SHP77 (cell line): Measurements from ENCODE around the gene HDGF.

Experiments used
- DNase-seq, 2 experiments: peaks; one replicate each; lab custom pipeline; 2025; lab: John Stamatoyannopoulos, UW

HDGF gene

DNA sequence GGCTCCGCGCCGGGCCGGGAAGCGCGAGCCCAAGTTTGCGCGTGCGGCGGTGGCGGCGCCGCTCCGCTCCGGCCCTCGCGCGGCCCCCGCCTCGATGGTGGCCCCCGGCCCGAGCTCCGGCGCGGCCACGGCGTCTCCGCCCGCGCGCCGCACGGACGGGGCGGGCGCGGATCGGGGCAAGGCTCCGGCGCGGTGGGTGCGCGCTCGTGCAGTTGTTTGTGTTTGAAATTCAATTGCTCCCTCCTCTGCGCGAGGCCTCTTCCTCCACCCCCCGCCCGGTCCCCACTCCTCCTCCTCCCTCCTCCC lies at the start of gene HDGF:
Gene HDGF, minus strand, starts transcription at position 225 of the 306 bp plus-strand sequence. CDS start 246 bp downstream, outside the sequence.
- no peak for DNase-seq

- peak; percentile 55 to 67 for DNase-seq
These were observed 45.9 kb upstream of the HDGF start for GRCh38 chr1:156797212-156797871.

DNA sequence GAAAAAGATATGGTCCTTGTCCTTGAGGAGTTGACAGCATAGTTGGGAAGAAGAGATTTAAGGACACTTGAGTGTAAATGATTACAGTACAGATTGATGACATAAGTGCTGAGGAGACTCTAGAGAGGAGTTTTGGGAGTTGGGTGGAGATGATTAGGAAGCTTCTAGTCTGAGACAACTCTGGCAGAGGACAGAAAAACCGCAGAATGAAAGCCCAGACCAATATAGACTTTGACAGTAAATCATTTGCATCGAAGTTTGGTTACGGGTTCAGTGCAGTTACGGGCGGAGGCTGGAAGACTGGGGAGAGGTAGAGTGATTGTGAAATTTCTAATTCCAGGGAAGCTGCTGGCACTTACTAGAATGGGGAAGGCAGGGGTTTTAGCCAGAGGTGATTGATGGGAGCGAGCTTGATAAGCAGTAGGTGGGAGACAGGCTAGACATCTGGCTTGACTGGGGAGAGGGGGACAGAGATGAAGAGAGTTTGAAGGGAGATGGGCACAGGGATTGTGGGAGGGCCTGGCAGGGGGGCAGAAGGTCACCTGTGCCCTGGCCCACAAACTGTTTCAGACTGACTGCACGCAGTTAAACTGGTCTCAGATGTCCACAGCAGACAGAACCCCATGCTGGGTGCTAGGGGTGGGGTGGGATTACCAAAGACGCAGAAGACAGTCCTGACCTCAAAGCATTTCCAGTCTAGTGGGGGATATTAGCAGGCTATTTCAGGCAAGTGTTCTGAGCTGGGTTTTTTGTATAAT lies 45.0 kb upstream of the HDGF start:
- DNase-seq: no peak

GRCh38 chr1:156795787-156796186 lies 44.3 kb upstream of the HDGF start:
- DNase-seq: no peak

GRCh38 chr1:156795374-156795733 lies 43.9 kb upstream of the HDGF start:
- no peak for DNase-seq

DNA sequence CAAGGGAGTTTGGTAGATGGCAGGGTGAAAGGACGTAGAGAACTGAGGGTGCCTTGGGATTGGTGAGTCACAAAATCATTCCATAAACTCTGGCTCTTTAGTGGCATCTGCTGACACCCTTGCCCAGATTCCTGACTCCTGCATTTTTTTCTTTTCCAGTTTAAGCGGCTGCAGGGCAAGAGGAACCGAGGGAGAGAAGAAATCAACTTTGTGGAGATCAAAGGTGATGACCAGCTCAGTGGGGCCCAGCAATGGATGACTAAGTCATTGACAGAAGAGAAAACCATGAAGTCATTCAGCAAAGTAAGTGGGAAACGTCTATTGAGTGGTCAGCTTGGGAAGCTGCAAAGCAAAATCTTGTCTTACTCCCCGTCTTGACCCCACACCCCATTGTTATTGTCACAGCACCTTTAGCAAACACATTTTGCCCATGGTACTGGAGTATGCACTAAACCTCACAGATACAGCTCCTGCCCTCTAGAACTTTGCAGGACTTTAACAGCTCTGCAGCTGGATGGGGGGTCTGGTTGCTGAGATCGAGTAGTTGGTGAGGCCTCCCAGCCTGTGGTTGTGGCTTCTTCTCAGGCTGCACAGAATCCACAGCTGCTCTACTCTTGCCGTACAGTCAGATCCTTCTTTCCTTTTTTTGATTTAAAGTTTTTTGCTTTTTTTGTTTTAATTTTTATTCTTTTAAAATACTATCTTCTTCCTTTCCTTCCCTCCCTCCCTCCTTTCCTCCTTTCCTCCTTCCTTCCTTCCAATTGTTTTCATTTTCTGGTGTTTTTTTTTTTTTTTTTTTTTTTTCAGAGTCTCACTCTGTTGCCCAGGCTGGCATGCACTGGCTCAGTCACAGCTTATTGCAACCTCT lies 43.3 kb upstream of the HDGF start:
- DNase-seq: no peak

DNA sequence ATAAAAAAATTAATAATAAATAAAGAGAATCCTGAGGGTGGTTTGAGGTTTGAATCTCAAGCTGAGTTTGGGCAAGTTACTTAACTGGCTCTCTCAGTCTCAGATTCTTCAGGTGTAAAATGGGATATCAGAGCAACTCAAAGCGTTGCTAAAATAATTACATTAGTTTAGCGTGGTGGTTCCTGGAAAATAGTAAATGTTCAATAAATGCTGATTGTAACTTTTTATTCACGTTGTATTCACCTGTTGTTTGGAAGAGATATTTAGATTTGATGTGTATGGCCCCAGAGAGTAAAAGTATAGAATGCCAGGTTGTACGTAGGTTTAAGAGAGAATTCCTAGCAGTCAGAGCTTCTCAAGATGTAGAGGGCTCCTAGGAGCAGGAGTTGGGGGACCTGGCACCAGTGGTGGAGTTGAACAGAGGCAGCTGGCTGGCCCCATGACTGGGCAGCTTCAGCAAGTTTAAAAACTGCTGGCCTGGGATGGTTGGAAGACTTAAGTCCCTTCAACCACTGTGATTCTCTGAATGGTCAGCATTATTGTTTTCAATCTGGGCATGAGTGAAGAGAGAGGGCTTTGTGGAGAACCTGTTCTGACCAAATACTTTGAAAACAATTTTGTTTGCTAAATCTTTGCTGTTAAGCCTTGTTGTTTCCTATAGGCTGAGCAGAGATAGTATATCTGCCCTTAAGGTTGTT lies 38.3 kb upstream of the HDGF start:
- DNase-seq: no peak

DNA sequence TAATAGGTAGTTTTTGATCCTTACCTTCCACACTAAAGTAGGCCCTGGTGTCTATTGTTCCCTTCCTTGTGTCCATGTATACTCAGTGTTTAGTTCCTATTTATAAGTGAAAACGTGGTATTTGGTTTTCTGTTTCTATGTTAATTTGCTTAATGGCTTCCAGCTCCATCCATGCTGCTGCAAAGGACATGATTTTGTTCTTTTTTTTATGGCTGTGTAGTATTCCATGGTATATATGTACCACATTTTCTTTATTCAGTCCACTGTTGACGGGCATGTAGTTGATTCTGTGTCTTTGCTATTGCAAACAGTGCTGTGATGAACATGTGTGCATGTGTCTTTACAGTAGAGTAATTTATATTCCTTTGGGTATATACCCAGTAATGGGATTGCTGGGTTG lies 36.7 kb upstream of the HDGF start:
- DNase-seq: no peak

DNA sequence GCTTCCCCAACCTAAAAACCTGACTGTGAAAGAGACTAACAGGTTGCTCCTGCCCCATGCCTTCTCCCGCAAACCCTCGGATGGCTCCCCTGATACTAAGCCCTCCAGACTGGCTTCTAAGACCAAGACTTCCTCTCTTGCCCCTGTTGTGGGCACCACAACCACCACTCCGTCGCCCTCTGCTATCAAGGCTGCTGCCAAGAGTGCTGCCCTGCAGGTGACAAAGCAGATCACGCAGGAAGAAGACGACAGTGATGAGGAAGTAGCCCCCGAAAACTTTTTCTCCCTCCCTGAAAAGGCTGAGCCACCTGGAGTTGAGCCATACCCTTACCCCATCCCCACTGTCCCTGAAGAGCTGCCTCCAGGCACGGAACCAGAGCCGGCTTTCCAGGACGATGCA lies 35.2 kb upstream of the HDGF start:
- no peak for DNase-seq

DNA sequence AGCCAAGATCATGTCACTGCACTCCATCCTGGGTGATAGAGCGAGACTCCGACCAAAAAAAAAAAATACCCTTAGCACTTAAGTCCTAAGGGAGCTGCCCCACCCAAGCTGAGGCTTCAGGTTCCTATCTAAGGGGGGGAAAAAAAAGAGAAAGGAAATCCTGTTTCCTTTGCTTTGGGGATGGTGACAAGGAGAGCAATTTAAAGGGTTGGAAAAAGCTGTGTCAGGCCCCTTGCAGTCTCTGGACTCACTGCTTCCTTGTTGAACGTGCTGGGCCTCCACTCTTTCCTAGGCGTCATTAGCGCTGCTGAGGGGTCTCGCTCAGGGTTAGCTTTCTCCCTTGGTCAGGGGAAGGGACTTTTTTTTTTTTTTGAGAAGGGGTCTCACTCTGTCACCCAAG lies 34.0 kb upstream of the HDGF start:
- DNase-seq: no peak

DNA sequence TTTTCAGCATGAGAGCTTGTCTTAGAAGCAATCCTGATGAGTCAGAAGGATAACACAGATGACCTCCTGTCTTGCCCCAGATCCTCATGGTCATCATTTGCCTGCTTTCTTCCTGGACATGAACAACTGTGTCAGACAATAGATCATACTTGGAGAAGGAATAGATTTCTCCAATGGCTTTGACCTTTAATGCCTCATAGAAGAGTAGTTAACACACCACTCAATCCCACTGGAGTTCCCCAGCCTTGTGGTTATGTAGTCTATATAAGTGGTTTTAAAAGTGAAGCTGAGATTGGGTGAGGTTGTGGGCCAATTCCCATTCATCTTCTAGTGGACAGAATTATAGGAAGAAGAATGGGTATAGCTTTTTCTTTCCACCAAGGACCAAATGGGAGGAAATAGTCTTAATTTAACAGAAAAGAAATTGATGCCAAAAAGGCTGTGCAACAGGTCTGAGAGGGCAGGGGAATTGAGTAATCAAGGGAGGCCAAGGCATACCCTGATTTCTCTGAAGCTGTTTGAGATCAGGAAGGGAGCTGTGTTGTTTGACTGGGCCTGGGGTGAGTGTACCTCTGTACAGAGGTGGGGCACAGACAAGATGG lies 30.2 kb upstream of the HDGF start:
- no peak for DNase-seq

GRCh38 chr1:156777573-156777972 lies 26.1 kb upstream of the HDGF start:
- DNase-seq: no peak

GRCh38 chr1:156776942-156777341 lies 25.5 kb upstream of the HDGF start:
- no peak for DNase-seq

- DNase-seq: no peak
These were observed 24.3 kb upstream of the HDGF start for GRCh38 chr1:156775799-156776198.

DNA sequence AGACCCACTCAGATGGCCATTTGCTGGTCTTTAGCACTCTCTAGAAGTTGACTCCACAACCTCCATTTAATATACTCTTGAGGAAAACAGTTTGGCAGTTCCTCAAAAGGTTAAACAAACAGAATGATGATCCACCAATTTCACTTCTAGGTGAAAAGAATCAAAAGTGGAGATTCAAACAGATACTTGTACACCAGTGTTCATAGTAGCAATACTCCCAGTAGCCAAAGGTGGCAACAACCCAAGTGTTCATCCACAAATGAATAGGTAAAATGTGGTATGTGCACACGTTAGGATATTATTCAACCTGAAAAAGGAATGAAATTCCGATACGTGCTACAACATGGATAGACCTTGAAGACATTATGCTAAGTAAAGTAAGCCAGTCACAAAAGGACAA lies 22.1 kb upstream of the HDGF start:
- DNase-seq: peak in 1 of 2 experiments; percentile 4

GRCh38 chr1:156772728-156773497 lies 21.4 kb upstream of the HDGF start:
- DNase-seq: no peak

- no peak for DNase-seq
These were observed 20.7 kb upstream of the HDGF start for GRCh38 chr1:156772222-156772621.

DNA sequence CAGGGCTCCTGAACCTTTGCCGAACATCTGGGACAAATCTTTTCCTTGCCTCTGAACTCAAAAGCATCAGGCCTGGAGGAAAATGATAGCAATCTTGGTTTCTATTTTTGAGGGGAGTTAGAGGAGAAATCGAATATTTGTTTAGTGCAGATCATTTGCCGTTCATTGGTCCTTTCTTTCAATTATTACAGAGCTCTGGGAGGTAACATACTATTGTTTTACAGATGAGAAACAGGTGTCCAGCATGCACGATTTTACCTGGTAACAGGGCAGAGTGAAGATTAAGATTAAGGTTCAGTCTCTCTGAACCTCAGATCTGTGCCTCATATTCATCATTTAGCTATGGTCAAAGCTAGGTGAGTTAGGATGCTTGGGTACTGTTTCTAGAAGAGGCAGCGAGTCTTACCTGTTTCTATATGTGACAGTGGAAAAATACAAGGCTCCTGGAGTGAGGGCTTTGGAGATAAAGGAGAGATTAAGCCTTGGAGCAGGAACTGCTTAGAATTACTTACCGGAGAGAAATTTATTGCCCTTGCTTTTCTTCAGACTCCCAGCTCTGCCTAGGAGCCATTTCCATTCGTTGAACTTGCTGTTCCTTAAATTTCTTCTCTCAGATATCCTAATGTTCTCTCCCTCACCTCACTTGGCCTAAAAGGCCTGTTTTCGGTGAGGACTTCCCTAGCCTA lies 17.3 kb upstream of the HDGF start:
- no peak for DNase-seq

DNA sequence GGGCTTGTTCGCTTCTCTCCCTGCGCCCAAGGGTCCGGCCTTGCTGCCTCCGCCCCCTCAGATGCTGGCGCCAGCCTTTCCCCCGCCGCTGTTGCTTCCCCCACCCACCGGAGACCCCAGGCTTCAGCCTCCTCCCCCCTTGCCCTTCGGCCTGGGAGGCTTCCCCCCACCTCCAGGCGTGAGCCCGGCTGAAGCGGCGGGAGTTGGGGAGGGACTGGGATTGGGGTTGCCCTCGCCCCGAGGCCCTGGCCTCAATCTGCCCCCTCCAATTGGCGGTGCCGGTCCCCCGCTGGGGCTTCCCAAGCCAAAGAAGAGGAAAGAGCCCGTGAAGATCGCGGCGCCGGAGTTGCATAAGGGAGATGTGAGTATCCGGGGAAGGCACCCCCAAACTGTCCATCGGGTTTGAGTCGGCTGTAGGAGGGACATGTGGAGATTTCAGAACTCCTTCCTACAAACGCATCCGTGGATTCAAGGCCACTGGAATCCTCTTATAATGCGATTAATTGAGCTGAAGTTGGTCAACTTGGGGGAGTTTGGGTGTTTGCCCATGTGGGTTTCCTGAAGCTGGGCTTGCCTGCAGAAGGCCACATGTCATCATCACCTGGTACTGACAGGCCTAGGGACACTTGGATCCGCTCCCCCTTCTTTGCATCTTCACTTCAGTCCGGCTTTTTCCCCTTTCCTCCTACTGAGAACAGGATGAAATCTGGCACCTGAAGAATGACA lies 16.6 kb upstream of the HDGF start:
- DNase-seq: no peak
